ENCODE results near the gene LIMK2. TPM values are rescaled to one million over a fixed set of nuclear protein-coding genes. Genes with fewer than 3 reads are reported as not detected.
A peak's percentile ranks its signal among the peaks of the same experiment; 100 is the strongest.

Gene LIMK2
- total RNA-seq, 4 donors from 2014 or later = 103 to 229 (median 188) TPM

DNA sequence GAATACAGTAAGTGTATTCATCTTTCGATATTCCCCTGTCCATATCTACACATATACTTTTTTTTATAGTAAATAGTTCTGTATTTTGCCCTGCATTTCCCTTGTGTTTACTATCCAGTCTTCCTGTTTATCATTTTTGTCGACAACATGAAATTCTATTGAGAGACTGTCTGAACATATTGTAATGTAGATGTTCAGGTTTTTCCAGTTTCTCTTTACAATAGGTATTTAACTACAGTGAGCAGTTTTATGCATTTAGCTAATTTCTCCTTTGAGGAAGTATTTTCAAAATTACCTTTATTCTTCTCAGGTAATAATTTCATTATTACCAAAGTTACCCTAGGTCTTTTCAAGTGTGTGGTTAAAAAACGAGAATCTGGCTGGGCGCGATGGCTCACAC lies 63.5 kb downstream of the LIMK2 start:
- no peak for DNase-seq (ENCODE audit: low spot score in 2 of 2)
- Histone ChIP-seq H3K36me3 (peaks cover 84% of the 10 kb centered on the region), H3K27me3 (no peaks in the 10 kb centered on the region), H3K9me3 (no peaks in the 10 kb centered on the region), H3K27ac (no peak overlapping the region), H3K4me3 (no peak overlapping the region), H3K4me1 (peaks cover 26% of the 10 kb centered on the region)
- TF ChIP-seq, protein P1, sequence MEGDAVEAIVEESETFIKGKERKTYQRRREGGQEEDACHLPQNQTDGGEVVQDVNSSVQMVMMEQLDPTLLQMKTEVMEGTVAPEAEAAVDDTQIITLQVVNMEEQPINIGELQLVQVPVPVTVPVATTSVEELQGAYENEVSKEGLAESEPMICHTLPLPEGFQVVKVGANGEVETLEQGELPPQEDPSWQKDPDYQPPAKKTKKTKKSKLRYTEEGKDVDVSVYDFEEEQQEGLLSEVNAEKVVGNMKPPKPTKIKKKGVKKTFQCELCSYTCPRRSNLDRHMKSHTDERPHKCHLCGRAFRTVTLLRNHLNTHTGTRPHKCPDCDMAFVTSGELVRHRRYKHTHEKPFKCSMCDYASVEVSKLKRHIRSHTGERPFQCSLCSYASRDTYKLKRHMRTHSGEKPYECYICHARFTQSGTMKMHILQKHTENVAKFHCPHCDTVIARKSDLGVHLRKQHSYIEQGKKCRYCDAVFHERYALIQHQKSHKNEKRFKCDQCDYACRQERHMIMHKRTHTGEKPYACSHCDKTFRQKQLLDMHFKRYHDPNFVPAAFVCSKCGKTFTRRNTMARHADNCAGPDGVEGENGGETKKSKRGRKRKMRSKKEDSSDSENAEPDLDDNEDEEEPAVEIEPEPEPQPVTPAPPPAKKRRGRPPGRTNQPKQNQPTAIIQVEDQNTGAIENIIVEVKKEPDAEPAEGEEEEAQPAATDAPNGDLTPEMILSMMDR (IDR thresholded peaks at IDR 0.05) = no peak
- no peak for TF ChIP-seq POLR2AphosphoS5 (IDR thresholded peaks at IDR 0.05)
- WGBS = 64% methylated on average over 5 of the region's 5 CpGs

DNA sequence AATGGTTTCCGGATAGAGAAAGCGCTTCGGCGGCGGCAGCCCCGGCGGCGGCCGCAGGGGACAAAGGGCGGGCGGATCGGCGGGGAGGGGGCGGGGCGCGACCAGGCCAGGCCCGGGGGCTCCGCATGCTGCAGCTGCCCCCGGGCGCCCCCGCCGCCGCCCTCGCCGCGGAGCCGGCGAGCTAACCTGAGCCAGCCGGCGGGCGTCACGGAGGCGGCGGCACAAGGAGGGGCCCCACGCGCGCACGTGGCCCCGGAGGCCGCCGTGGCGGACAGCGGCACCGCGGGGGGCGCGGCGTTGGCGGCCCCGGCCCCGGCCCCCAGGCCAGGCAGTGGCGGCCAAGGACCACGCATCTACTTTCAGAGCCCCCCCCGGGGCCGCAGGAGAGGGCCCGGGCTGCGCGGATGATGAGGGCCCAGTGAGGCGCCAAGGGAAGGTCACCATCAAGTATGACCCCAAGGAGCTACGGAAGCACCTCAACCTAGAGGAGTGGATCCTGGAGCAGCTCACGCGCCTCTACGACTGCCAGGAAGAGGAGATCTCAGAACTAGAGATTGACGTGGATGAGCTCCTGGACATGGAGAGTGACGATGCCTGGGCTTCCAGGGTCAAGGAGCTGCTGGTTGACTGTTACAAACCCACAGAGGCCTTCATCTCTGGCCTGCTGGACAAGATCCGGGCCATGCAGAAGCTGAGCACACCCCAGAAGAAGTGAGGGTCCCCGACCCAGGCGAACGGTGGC lies 64.5 kb downstream of the LIMK2 start:
- no peak for DNase-seq (ENCODE audit: low spot score in 2 of 2)
- no peaks in the 10 kb centered on the region for H3K27me3 ChIP-seq
- H3K4me3 ChIP-seq = no peak overlapping the region
- no peak for TF ChIP-seq POLR2AphosphoS5 (IDR thresholded peaks at IDR 0.05)
- no peak for TF ChIP-seq POLR2A (IDR thresholded peaks at IDR 0.05)
- no peak for TF ChIP-seq EP300 (IDR thresholded peaks at IDR 0.05)
- TF ChIP-seq, protein P1 (IDR thresholded peaks at IDR 0.05) = no peak
- H3K4me1 ChIP-seq = peaks cover 29% of the 10 kb centered on the region
- 92% methylated on average over 53 of the region's 69 CpGs for WGBS
- H3K9me3 ChIP-seq = no peaks in the 10 kb centered on the region
- no peak overlapping the region for H3K27ac ChIP-seq
- H3K36me3 ChIP-seq = peaks cover 84% of the 10 kb centered on the region

DNA sequence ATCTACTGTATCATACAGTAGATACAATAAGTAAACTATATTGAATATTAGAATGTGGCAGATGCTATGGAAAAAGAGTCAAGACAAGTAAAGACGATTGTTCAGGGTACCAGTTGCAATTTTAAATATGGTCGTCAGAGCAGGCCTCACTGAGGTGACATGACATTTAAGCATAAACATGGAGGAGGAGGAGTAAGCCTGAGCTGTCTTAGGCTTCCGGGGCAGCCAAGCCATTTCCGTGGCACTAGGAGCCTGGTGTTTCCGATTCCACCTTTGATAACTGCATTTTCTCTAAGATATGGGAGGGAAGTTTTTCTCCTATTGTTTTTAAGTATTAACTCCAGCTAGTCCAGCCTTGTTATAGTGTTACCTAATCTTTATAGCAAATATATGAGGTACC lies 65.6 kb downstream of the LIMK2 start:
- H3K27me3 ChIP-seq = no peaks in the 10 kb centered on the region
- peaks cover 33% of the 10 kb centered on the region for H3K4me1 ChIP-seq
- H3K4me3 ChIP-seq = no peak overlapping the region
- no peak overlapping the region for H3K27ac ChIP-seq
- H3K9me3 ChIP-seq = no peaks in the 10 kb centered on the region
- WGBS = 84% methylated on average over 5 of the region's 5 CpGs
- TF ChIP-seq, protein P1 (IDR thresholded peaks at IDR 0.05) = no peak
- TF ChIP-seq POLR2AphosphoS5 (IDR thresholded peaks at IDR 0.05) (no peak), POLR2A (IDR thresholded peaks at IDR 0.05) (no peak), EP300 (IDR thresholded peaks at IDR 0.05) (no peak)
- peak in 1 of 2 donors; percentile 1 for DNase-seq (ENCODE audit: low spot score in 2 of 2)
- peaks cover 92% of the 10 kb centered on the region for H3K36me3 ChIP-seq

DNA sequence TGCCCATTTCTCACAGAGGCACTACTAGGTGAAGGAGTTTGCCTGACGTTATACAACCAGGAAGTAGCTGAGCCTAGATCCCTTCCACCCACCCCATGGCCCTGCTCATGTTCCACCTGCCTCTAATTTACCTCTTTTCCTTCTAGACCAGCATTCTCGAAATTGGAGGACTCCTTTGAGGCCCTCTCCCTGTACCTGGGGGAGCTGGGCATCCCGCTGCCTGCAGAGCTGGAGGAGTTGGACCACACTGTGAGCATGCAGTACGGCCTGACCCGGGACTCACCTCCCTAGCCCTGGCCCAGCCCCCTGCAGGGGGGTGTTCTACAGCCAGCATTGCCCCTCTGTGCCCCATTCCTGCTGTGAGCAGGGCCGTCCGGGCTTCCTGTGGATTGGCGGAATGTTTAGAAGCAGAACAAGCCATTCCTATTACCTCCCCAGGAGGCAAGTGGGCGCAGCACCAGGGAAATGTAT lies 66.1 kb downstream of the LIMK2 start:
- H3K27me3 ChIP-seq = no peaks in the 10 kb centered on the region
- peaks cover 93% of the 10 kb centered on the region for H3K36me3 ChIP-seq
- 77% methylated on average over 9 of the region's 9 CpGs for WGBS
- H3K4me3 ChIP-seq = no peak overlapping the region
- H3K27ac ChIP-seq = peak overlapping the region; percentile 23
- no peaks in the 10 kb centered on the region for H3K9me3 ChIP-seq
- peak in 1 of 2 donors; percentile 55 for DNase-seq (ENCODE audit: low spot score in 2 of 2)
- peaks cover 33% of the 10 kb centered on the region for H3K4me1 ChIP-seq
- TF ChIP-seq EP300 (IDR thresholded peaks at IDR 0.05) (no peak), POLR2A (IDR thresholded peaks at IDR 0.05) (no peak), POLR2AphosphoS5 (IDR thresholded peaks at IDR 0.05) (no peak)
- TF ChIP-seq, protein P1 (IDR thresholded peaks at IDR 0.05) = no peak

DNA sequence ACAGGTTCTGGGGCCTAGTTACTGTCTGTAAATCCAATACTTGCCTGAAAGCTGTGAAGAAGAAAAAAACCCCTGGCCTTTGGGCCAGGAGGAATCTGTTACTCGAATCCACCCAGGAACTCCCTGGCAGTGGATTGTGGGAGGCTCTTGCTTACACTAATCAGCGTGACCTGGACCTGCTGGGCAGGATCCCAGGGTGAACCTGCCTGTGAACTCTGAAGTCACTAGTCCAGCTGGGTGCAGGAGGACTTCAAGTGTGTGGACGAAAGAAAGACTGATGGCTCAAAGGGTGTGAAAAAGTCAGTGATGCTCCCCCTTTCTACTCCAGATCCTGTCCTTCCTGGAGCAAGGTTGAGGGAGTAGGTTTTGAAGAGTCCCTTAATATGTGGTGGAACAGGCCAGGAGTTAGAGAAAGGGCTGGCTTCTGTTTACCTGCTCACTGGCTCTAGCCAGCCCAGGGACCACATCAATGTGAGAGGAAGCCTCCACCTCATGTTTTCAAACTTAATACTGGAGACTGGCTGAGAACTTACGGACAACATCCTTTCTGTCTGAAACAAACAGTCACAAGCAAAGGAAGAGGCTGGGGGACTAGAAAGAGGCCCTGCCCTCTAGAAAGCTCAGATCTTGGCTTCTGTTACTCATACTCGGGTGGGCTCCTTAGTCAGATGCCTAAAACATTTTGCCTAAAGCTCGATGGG lies 66.7 kb downstream of the LIMK2 start:
- TF ChIP-seq, protein P1 (IDR thresholded peaks at IDR 0.05) = no peak
- TF ChIP-seq EP300 (IDR thresholded peaks at IDR 0.05) (no peak), POLR2AphosphoS5 (IDR thresholded peaks at IDR 0.05) (no peak), POLR2A (IDR thresholded peaks at IDR 0.05) (no peak)
- Histone ChIP-seq H3K27ac (peak overlapping the region; percentile 23), H3K27me3 (no peaks in the 10 kb centered on the region), H3K4me1 (peaks cover 33% of the 10 kb centered on the region), H3K4me3 (no peak overlapping the region), H3K36me3 (peaks cover 91% of the 10 kb centered on the region), H3K9me3 (no peaks in the 10 kb centered on the region)
- WGBS = 59% methylated on average over 6 of the region's 6 CpGs
- DNase-seq (ENCODE audit: low spot score in 2 of 2) = peak in 1 of 2 donors; percentile 54

Measured in suprapubic skin (tissue), 4 donors.